K562 (cell line): ENCODE measurements around the gene REX1BD. TPM values are rescaled to one million over a fixed set of nuclear protein-coding genes. Genes with fewer than 3 reads are reported as not detected.

Experiments
- GABPA ChIP-seq: fragments of 200-800 bp; sonication (Bioruptor generic); conservative IDR thresholded peaks from 2 replicates; pipeline ENCODE4 v1.6.1; 2016; ENCODE audit warnings: low read depth, missing genetic modification characterization, missing compliant biosample characterization
- KHSRP ChIP-seq: fragments of 450-650 bp; IDR thresholded peaks from 2 replicates; pipeline ENCODE4 v1.6.1; 2017
- KLF10 ChIP-seq: fragments of 250-450 bp; sonication (Bioruptor Pico); IDR thresholded peaks from 2 replicates; pipeline ENCODE4 v1.6.1; 2021; ENCODE audit warnings: matching md5 sums
- NR4A1 ChIP-seq, 2 experiments: fragments of 250-450 bp in 1 of 2; fragments of 450-650 bp in 1 of 2; sonication (Bioruptor Pico) in 1 of 2; IDR thresholded peaks; 2 replicates each; pipeline versions ENCODE4 v1.4.0 to v1.6.1; 2016 to 2020; ENCODE audit warnings: mild to moderate bottlenecking in 2 of 2, missing compliant biosample characterization in 1 of 2, missing genetic modification characterization in 1 of 2, moderate library complexity in 1 of 2
- SAFB2 ChIP-seq: fragments of 200-400 bp; formaldehyde crosslinking; IDR thresholded peaks from 2 replicates; pipeline ENCODE4 v1.6.1; 2018; ENCODE audit warnings: borderline replicate concordance, low read length, low read depth, moderate library complexity; ENCODE audit not compliant: severe bottlenecking
- ZBED1 ChIP-seq: IDR thresholded peaks from 2 replicates; pipeline ENCODE4 v1.6.1; 2014
- ZNF830 ChIP-seq: fragments of 250-450 bp; sonication (Bioruptor Pico); IDR thresholded peaks from 2 replicates; pipeline ENCODE4 v1.5.0; 2021; ENCODE audit warnings: mild to moderate bottlenecking
- polyA plus RNA-seq, 8 experiments: library from polyadenylated mRNA; depleted of rRNA in 4 of 8; stranded (reverse) in 5 of 8; unstranded in 3 of 8; fragments of >200 nt; fragmentation: Nextera tagmentation in 2 of 8; fragmentation: Illumina TruSeq in 1 of 8; extraction: Ambion mirVana in 2 of 8; extraction: Trizol in 1 of 8; gene quantifications; 2 replicates each; pipeline versions ENCODE4 v1.2.1 to v1.2.3, GENCODE V29; 2011 to 2014; ENCODE audit warnings: inconsistent platforms in 1 of 8, missing spikeins in 1 of 8
- total RNA-seq, 7 experiments: library from RNA; depleted of rRNA in 6 of 7; stranded (reverse); fragments of >200 nt in 6 of 7; fragmentation: Illumina TruSeq in 2 of 7; extraction: Trizol in 2 of 7; gene quantifications; 2 replicates each; pipeline versions ENCODE4 v1.2.1 to v1.2.3, GENCODE V29; 2011 to 2021; ENCODE audit warnings: low replicate concordance in 1 of 7
- TF ChIP-seq, protein P1 (sequence below): fragments of 250-450 bp; sonication (Bioruptor Pico); IDR thresholded peaks from 2 replicates; pipeline ENCODE4 v1.4.0; 2020; ENCODE audit warnings: mild to moderate bottlenecking, moderate library complexity
- TF ChIP-seq, protein P2 (sequence below): sonication (generic); formaldehyde crosslinking; IDR thresholded peaks from 2 replicates; pipeline ENCODE4 v1.8.0; 2022; ENCODE audit warnings: mild to moderate bottlenecking, missing genetic modification reagents
- TF ChIP-seq, protein P3 (sequence below): sonication (generic); formaldehyde crosslinking; IDR thresholded peaks from 2 replicates; pipeline ENCODE4 v1.8.0; 2022; ENCODE audit warnings: mild to moderate bottlenecking, missing genetic modification reagents
- TF ChIP-seq, protein P4 (sequence below): sonication (generic); formaldehyde crosslinking; IDR thresholded peaks from 2 replicates; pipeline ENCODE4 v1.8.0; 2022; ENCODE audit warnings: missing genetic modification reagents, mild to moderate bottlenecking, borderline replicate concordance
- TF ChIP-seq, protein P5 (sequence below): fragments of 250-450 bp; sonication (Bioruptor Pico); IDR thresholded peaks from 2 replicates; pipeline ENCODE4 v1.5.0; 2020; ENCODE audit warnings: mild to moderate bottlenecking, borderline replicate concordance

REX1BD gene
- total and polyA plus RNA-seq, 9 of the 15 experiments (the other 6 are each of a cell fraction or from before 2014, with no cell fraction given) = 1.9 to 136 (median 13.8) TPM

DNA sequence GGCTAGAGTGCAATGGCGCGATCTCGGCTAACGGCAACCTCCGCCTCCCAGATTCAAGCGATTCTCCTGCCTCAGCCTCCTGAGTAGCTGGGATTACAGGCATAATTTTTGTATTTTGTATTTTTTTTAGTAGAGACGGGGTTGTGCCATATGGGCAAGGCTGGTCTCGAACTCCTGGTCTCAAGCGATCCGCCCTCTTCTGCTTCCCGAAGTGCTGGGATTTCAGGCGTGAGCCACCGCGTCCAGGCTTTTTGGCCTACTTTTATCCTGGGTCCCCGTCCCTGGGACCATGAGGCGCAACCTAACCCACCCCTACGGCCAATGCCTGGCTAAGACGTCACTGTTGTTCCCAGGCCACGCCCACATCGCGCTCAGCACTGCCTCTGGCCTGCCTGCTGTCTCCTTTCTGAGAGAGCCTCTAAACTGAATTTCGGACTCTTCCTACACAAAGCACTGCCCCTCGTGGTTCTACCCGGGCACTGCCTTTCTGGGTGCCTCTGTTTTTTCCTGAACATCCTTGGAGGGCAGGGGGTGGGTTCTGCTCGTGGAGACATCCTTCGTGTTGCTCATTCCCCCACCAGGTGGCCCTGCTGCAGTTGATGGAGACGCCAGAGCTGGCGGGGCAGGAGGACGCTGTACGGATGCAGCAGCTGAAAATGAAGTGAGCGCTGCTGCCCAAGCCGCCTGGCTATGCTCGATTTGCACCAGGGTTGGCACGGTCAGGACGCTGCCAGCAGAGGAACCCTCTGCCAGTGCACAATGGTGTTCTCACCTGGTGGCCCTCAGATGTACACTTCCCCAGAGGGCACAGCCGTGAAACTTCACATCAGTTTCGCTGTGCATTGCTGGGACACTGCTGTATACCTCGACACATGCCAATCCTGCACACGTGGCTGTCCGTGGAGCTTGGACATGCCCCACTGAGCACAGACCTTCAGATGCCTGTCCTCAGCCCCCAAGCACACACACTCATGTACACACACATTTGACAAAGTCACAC is 2.0 kb downstream of the REX1BD start (continued):
- TF ChIP-seq, protein P1, sequence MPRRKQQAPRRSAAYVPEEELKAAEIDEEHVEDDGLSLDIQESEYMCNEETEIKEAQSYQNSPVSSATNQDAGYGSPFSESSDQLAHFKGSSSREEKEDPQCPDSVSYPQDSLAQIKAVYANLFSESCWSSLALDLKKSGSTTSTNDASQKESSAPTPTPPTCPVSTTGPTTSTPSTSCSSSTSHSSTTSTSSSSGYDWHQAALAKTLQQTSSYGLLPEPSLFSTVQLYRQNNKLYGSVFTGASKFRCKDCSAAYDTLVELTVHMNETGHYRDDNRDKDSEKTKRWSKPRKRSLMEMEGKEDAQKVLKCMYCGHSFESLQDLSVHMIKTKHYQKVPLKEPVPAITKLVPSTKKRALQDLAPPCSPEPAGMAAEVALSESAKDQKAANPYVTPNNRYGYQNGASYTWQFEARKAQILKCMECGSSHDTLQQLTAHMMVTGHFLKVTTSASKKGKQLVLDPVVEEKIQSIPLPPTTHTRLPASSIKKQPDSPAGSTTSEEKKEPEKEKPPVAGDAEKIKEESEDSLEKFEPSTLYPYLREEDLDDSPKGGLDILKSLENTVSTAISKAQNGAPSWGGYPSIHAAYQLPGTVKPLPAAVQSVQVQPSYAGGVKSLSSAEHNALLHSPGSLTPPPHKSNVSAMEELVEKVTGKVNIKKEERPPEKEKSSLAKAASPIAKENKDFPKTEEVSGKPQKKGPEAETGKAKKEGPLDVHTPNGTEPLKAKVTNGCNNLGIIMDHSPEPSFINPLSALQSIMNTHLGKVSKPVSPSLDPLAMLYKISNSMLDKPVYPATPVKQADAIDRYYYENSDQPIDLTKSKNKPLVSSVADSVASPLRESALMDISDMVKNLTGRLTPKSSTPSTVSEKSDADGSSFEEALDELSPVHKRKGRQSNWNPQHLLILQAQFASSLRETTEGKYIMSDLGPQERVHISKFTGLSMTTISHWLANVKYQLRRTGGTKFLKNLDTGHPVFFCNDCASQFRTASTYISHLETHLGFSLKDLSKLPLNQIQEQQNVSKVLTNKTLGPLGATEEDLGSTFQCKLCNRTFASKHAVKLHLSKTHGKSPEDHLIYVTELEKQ = no peak
- TF ChIP-seq SAFB2 (no peak), ZBED1 (no peak), GABPA (tag) (no peak), KHSRP (no peak), KLF10 (no peak), NR4A1 (CRISPR knock-in tag; IDR thresholded peaks at IDR 0.05) (no peak), NR4A1 (tag; IDR thresholded peaks at IDR 0.05) (no peak), ZNF830 (CRISPR knock-in tag) (no peak)
- TF ChIP-seq, protein P2, sequence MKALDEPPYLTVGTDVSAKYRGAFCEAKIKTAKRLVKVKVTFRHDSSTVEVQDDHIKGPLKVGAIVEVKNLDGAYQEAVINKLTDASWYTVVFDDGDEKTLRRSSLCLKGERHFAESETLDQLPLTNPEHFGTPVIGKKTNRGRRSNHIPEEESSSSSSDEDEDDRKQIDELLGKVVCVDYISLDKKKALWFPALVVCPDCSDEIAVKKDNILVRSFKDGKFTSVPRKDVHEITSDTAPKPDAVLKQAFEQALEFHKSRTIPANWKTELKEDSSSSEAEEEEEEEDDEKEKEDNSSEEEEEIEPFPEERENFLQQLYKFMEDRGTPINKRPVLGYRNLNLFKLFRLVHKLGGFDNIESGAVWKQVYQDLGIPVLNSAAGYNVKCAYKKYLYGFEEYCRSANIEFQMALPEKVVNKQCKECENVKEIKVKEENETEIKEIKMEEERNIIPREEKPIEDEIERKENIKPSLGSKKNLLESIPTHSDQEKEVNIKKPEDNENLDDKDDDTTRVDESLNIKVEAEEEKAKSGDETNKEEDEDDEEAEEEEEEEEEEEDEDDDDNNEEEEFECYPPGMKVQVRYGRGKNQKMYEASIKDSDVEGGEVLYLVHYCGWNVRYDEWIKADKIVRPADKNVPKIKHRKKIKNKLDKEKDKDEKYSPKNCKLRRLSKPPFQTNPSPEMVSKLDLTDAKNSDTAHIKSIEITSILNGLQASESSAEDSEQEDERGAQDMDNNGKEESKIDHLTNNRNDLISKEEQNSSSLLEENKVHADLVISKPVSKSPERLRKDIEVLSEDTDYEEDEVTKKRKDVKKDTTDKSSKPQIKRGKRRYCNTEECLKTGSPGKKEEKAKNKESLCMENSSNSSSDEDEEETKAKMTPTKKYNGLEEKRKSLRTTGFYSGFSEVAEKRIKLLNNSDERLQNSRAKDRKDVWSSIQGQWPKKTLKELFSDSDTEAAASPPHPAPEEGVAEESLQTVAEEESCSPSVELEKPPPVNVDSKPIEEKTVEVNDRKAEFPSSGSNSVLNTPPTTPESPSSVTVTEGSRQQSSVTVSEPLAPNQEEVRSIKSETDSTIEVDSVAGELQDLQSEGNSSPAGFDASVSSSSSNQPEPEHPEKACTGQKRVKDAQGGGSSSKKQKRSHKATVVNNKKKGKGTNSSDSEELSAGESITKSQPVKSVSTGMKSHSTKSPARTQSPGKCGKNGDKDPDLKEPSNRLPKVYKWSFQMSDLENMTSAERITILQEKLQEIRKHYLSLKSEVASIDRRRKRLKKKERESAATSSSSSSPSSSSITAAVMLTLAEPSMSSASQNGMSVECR (CRISPR knock-in tag) = peak; percentile 52
- TF ChIP-seq, protein P3, sequence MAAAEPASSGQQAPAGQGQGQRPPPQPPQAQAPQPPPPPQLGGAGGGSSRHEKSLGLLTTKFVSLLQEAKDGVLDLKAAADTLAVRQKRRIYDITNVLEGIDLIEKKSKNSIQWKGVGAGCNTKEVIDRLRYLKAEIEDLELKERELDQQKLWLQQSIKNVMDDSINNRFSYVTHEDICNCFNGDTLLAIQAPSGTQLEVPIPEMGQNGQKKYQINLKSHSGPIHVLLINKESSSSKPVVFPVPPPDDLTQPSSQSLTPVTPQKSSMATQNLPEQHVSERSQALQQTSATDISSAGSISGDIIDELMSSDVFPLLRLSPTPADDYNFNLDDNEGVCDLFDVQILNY (CRISPR knock-in tag) = no peak
- TF ChIP-seq, protein P4, sequence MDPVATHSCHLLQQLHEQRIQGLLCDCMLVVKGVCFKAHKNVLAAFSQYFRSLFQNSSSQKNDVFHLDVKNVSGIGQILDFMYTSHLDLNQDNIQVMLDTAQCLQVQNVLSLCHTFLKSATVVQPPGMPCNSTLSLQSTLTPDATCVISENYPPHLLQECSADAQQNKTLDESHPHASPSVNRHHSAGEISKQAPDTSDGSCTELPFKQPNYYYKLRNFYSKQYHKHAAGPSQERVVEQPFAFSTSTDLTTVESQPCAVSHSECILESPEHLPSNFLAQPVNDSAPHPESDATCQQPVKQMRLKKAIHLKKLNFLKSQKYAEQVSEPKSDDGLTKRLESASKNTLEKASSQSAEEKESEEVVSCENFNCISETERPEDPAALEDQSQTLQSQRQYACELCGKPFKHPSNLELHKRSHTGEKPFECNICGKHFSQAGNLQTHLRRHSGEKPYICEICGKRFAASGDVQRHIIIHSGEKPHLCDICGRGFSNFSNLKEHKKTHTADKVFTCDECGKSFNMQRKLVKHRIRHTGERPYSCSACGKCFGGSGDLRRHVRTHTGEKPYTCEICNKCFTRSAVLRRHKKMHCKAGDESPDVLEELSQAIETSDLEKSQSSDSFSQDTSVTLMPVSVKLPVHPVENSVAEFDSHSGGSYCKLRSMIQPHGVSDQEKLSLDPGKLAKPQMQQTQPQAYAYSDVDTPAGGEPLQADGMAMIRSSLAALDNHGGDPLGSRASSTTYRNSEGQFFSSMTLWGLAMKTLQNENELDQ (CRISPR knock-in tag) = no peak
- TF ChIP-seq, protein P5, sequence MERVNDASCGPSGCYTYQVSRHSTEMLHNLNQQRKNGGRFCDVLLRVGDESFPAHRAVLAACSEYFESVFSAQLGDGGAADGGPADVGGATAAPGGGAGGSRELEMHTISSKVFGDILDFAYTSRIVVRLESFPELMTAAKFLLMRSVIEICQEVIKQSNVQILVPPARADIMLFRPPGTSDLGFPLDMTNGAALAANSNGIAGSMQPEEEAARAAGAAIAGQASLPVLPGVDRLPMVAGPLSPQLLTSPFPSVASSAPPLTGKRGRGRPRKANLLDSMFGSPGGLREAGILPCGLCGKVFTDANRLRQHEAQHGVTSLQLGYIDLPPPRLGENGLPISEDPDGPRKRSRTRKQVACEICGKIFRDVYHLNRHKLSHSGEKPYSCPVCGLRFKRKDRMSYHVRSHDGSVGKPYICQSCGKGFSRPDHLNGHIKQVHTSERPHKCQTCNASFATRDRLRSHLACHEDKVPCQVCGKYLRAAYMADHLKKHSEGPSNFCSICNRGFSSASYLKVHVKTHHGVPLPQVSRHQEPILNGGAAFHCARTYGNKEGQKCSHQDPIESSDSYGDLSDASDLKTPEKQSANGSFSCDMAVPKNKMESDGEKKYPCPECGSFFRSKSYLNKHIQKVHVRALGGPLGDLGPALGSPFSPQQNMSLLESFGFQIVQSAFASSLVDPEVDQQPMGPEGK = no peak
